Keratinocyte (primary cell): ENCODE data around the gene CHRD. TPM values are rescaled to one million over a fixed set of nuclear protein-coding genes. Genes with fewer than 3 reads are reported as not detected.

Experiments used
- DNase-seq: peaks from one replicate; pipeline ENCODE4 v3.0.0-alpha.2; 2011; ENCODE audit warnings: low read depth, missing footprints, low spot score
- FAIRE-seq: peaks from 2 replicates; lab custom pipeline; 2011; peaks lifted over from hg19 to GRCh38; lab: Jason Lieb, UNC
- H2AFZ ChIP-seq: 2 replicates; pipeline ENCODE4 v1.6.0; 2012; ENCODE audit warnings: low read length, control low read depth, inconsistent platforms; ENCODE audit not compliant: control insufficient read depth
- H3K27ac ChIP-seq: 2 replicates; pipeline ENCODE4 v1.5.1; 2011; ENCODE audit warnings: low read length; ENCODE audit not compliant: control insufficient read depth, insufficient read depth
- H3K27me3 ChIP-seq: 3 replicates; pipeline ENCODE4 v1.6.0; 2011; ENCODE audit warnings: low read length; ENCODE audit not compliant: control insufficient read depth, insufficient read depth; ENCODE audit errors: extremely low read depth
- H3K36me3 ChIP-seq, 2 experiments: 2 replicates in 1 of 2; 3 replicates in 1 of 2; pipeline ENCODE4 v1.5.1; 2011; ENCODE audit warnings: low read length in 2 of 2, mild to moderate bottlenecking in 1 of 2; ENCODE audit not compliant: control insufficient read depth in 2 of 2, insufficient read depth in 2 of 2; ENCODE audit errors: extremely low read depth in 1 of 2
- H3K4me1 ChIP-seq: 3 replicates; pipeline ENCODE4 v1.5.1; 2011; ENCODE audit warnings: low read length; ENCODE audit not compliant: control insufficient read depth, insufficient read depth; ENCODE audit errors: extremely low read depth
- H3K4me2 ChIP-seq: 3 replicates; pipeline ENCODE4 v1.6.0; 2011; ENCODE audit warnings: low read depth, low read length; ENCODE audit not compliant: control insufficient read depth, insufficient read depth; ENCODE audit errors: extremely low read depth
- H3K4me3 ChIP-seq, 3 experiments: fragments of 200-600 bp in 1 of 3; sonication (generic) in 1 of 3; 2 replicates in 2 of 3; 3 replicates in 1 of 3; pipeline ENCODE4 v1.5.1; 2011 to 2016; ENCODE audit warnings: low read length in 3 of 3, mild to moderate bottlenecking in 3 of 3, control low read depth in 2 of 3, inconsistent platforms in 1 of 3, low read depth in 1 of 3, mixed read lengths in 1 of 3, mixed run types in 1 of 3, moderate library complexity in 1 of 3; ENCODE audit not compliant: control insufficient read depth in 2 of 3, insufficient read depth in 2 of 3; ENCODE audit errors: extremely low read depth in 1 of 3
- H3K79me2 ChIP-seq: 2 replicates; pipeline ENCODE4 v1.6.0; 2012; ENCODE audit warnings: low read length; ENCODE audit not compliant: control insufficient read depth, insufficient read depth
- H3K9ac ChIP-seq: 3 replicates; pipeline ENCODE4 v1.6.0; 2011; ENCODE audit warnings: low read length; ENCODE audit not compliant: control insufficient read depth, insufficient read depth; ENCODE audit errors: extremely low read depth
- H3K9me1 ChIP-seq: 3 replicates; pipeline ENCODE4 v1.6.0; 2011; ENCODE audit warnings: low read length; ENCODE audit not compliant: control insufficient read depth, insufficient read depth; ENCODE audit errors: extremely low read depth
- H3K9me3 ChIP-seq: 2 replicates; pipeline ENCODE4 v1.5.1; 2012; ENCODE audit warnings: low read depth, low read length; ENCODE audit not compliant: control insufficient read depth
- H4K20me1 ChIP-seq: 3 replicates; pipeline ENCODE4 v1.6.0; 2011; ENCODE audit warnings: low read length; ENCODE audit not compliant: control insufficient read depth, insufficient read depth; ENCODE audit errors: extremely low read depth
- CTCF ChIP-seq, 3 experiments: IDR thresholded peaks in 1 of 3; conservative IDR thresholded peaks in 1 of 3; optimal IDR thresholded peaks in 1 of 3; 2 replicates in 2 of 3; 3 replicates in 1 of 3; pipeline versions ENCODE3 to v1.5.1; 2011; ENCODE audit warnings: low read length in 3 of 3, mild to moderate bottlenecking in 3 of 3, moderate library complexity in 2 of 3, control low read depth in 1 of 3, inconsistent platforms in 1 of 3; ENCODE audit not compliant: insufficient read depth in 2 of 3; ENCODE audit errors: extremely low read depth in 1 of 3
- EZH2 ChIP-seq: IDR thresholded peaks from one replicate; pipeline ENCODE4 v1.6.1; 2012; ENCODE audit warnings: inconsistent platforms, mild to moderate bottlenecking, low read length, moderate library complexity
- dilution Hi-C: fragments of 300-500 bp; cut with MboI; formaldehyde crosslinking; loops from one replicate; pipeline ENCODE4 v1.7.0; 2020; ENCODE audit warnings: low sequenced_read_pairs; ENCODE audit not compliant: extremely low pct_ligation_motif_present
- polyA plus RNA-seq, 5 experiments: library from polyadenylated mRNA; depleted of rRNA in 3 of 5; stranded (reverse) in 3 of 5; stranded (forward) in 1 of 5; unstranded in 1 of 5; fragments of >200 nt; gene quantifications; 1 replicate in 1 of 5; 2 replicates in 3 of 5; 3 replicates in 1 of 5; pipeline versions ENCODE4 v1.2.1 to v1.2.3, GENCODE V29; 2011 to 2012; ENCODE audit warnings: missing spikeins in 2 of 5, low read depth in 1 of 5, low replicate concordance in 1 of 5

CHRD gene
- polyA plus RNA-seq, 1 donor (not counting 4 experiments of a cell fraction or from before 2014, with no cell fraction given), result not detected

DNA sequence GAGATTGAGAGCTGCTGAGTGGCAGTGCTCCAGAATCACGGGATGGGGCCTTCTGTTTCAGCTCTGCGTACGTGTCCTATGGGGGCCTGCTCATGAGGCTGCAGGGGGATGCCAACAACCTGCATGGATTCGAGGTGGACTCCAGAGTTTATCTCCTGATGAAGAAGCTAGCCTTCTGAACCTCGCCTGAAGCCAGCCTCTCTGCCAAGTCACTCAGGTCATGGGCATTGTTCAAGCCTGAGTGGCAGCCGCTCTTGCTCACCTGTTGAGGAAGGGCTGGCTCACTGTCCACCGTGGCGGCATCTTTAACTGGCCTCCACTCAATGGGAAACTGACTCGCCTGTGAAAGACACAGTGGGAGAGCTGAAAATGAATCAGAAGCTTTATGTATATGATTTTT lies 11.7 kb upstream of the CHRD start:
- Histone ChIP-seq H3K27ac (no peak overlapping the region), H3K4me1 (peaks cover 16% of the 10 kb centered on the region), H3K4me3 (no peak overlapping the region), H2AFZ (no peak overlapping the region), H3K9ac (no peak overlapping the region), H3K4me2 (no peak overlapping the region), H3K27me3 (no peaks in the 10 kb centered on the region), H3K9me1 (no peaks in the 10 kb centered on the region), H3K36me3 (peaks cover 25% of the 10 kb centered on the region in 2 experiments), H4K20me1 (no peaks in the 10 kb centered on the region), H3K79me2 (peaks cover 23% of the 10 kb centered on the region), H3K9me3 (no peaks in the 10 kb centered on the region)
- dilution Hi-C loops, result no loop called here
- FAIRE-seq, result no peak
- no peak for TF ChIP-seq CTCF (optimal IDR thresholded peaks at IDR 0.05 in 1 of 3, IDR thresholded peaks at IDR 0.05 in 1 of 3, conservative IDR thresholded peaks at IDR 0.05 in 1 of 3; ENCODE audit: extremely low read depth in 1 of 3, insufficient read depth in 2 of 3, low read length in 3 of 3)
- TF ChIP-seq EZH2, result no peak
- no peak for DNase-seq

- no peaks in the 10 kb centered on the region for H3K9me3 ChIP-seq
- no peaks in the 10 kb centered on the region for H3K27me3 ChIP-seq
- no peak overlapping the region for H2AFZ ChIP-seq
- dilution Hi-C loops, result no loop called here
- no peak for FAIRE-seq
- no peaks in the 10 kb centered on the region for H4K20me1 ChIP-seq
- H3K27ac ChIP-seq, result no peak overlapping the region
- no peak overlapping the region for H3K4me3 ChIP-seq
- H3K36me3 ChIP-seq, result peaks cover 25% of the 10 kb centered on the region in 2 experiments
- H3K4me2 ChIP-seq, result no peak overlapping the region
- H3K79me2 ChIP-seq, result peaks cover 18% of the 10 kb centered on the region
- DNase-seq, result no peak
- no peak overlapping the region for H3K9ac ChIP-seq
- H3K4me1 ChIP-seq, result peaks cover 13% of the 10 kb centered on the region
- H3K9me1 ChIP-seq, result no peaks in the 10 kb centered on the region
- TF ChIP-seq EZH2 (no peak), CTCF (optimal IDR thresholded peaks at IDR 0.05 in 1 of 3, IDR thresholded peaks at IDR 0.05 in 1 of 3, conservative IDR thresholded peaks at IDR 0.05 in 1 of 3; ENCODE audit: extremely low read depth in 1 of 3, insufficient read depth in 2 of 3, low read length in 3 of 3) (no peak)
Observed at GRCh38 chr3:184368586-184369183, 11.2 kb upstream of the CHRD start.
